HL-60 (cell line): ENCODE data around the gene KLRC4.
A peak's percentile ranks its signal among the peaks of the same experiment; 100 is the strongest.
"Not testable (repeated sequence)": the region's sequence is repeated elsewhere in the genome, so short reads cannot be mapped to it uniquely, and the experiment has no call there.

Experiments used
- DNase-seq, 2 experiments: peaks; one replicate each; pipeline ENCODE4 v3.0.0-alpha.2; 2010 to 2020; ENCODE audit warnings: low read depth in 1 of 2, low spot score in 1 of 2
- H3K27ac ChIP-seq: fragments of 250-450 bp; sonication (Bioruptor Pico); replicated peaks from 2 replicates; pipeline ENCODE4 v1.5.1; 2020; ENCODE audit warnings: mild to moderate bottlenecking, moderate library complexity
- H3K27me3 ChIP-seq: fragments of 250-450 bp; sonication (Bioruptor Pico); 2 replicates; pipeline ENCODE4 v1.5.1; 2021; ENCODE audit warnings: mild to moderate bottlenecking, moderate library complexity; ENCODE audit not compliant: insufficient read depth, poor library complexity, severe bottlenecking
- H3K4me3 ChIP-seq: replicated peaks from 2 replicates; pipeline ENCODE4 v1.5.1; 2011; ENCODE audit warnings: mild to moderate bottlenecking, control low read depth, low read length; ENCODE audit not compliant: insufficient read depth
- CTCF ChIP-seq: IDR thresholded peaks from one replicate; pipeline ENCODE4 v1.5.1; 2011; ENCODE audit warnings: low read length, control low read depth, inconsistent platforms; ENCODE audit not compliant: insufficient read depth
- GABPA ChIP-seq: IDR thresholded peaks from 2 replicates; pipeline ENCODE4 v1.6.1; 2012; ENCODE audit warnings: low read depth
- POLR2AphosphoS5 ChIP-seq: IDR thresholded peaks from 2 replicates; pipeline ENCODE4 v1.6.1; 2012; ENCODE audit warnings: low read depth
- REST ChIP-seq: IDR thresholded peaks from 2 replicates; pipeline ENCODE4 v1.6.1; 2012; ENCODE audit warnings: low read depth; ENCODE audit not compliant: insufficient replicate concordance
- SPI1 ChIP-seq: IDR thresholded peaks from 2 replicates; pipeline ENCODE4 v1.6.1; 2012; ENCODE audit warnings: low read depth, mild to moderate bottlenecking, borderline replicate concordance

Gene KLRC4

DNA sequence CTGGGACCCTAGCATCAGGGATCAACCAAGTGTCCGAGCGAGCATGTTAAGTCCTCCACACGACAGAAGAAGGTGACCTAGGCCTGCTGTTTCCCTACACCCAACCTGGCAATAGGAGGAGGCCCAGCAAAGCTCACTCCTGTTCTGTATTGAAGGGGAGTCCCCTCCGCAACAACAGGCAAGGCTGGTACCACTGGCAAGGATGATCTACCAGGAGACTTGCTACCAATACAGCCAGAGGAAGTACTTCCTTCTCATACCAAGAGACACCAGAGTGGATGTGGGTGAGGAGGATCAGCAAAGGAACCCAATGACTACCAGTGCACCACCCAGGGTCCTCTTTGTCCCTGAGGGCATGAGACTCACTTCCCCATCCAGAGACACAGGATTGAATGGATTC is 38.7 kb upstream of the KLRC4 start:
- DNase-seq, result no peak
- no peaks in the 10 kb centered on the region for H3K27me3 ChIP-seq
- TF ChIP-seq POLR2AphosphoS5 (no peak), CTCF (no peak), SPI1 (no peak), GABPA (no peak), REST (no peak)
- no peak overlapping the region for H3K27ac ChIP-seq
- no peak overlapping the region for H3K4me3 ChIP-seq

DNA sequence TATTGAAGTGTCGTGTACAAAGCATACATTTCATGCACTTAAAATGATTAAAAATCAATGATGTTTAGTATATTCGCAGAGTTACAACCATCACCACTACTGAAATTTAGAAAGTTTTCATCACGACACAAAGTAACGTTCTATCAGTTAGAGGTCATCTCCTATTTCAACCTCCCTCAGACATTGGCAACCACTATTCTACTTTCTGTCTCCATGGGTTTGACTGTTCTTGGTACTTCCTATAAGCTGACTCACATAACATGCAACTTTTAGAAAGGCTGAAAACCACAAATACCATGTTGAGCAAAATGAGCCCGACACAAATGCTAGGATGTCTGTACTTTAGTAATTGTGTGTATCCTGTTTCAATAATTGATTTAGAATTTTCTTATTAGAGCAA is 36.5 kb upstream of the KLRC4 start:
- DNase-seq, H3K27ac ChIP-seq, H3K4me3 ChIP-seq, H3K27me3 ChIP-seq: not testable (repeated sequence)

DNA sequence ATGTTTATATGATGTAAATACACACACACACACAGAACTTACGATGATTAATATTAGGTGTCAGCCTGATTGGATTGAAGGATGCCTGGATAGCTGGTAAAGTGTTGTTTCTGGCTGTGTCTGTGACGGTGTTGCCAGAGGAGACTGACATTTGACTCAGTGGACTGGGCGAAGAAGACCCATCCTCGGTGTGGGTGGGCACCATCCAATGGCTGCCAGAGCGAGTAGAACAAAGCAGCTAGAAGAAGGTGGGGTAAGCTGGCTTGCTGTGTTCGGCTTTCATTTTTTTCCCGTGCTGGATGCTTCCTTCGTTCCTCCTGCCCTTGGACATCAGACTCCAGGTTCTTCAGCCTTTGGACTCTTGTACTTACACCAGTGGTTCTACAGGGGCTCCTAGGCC is 31.6 kb upstream of the KLRC4 start:
- H3K27ac ChIP-seq, H3K4me3 ChIP-seq, H3K27me3 ChIP-seq, DNase-seq: not testable (repeated sequence)

GRCh38 chr12:10439608-10440274 is 30.2 kb upstream of the KLRC4 start:
- not testable (repeated sequence) for H3K27ac ChIP-seq, DNase-seq, H3K27me3 ChIP-seq

DNA sequence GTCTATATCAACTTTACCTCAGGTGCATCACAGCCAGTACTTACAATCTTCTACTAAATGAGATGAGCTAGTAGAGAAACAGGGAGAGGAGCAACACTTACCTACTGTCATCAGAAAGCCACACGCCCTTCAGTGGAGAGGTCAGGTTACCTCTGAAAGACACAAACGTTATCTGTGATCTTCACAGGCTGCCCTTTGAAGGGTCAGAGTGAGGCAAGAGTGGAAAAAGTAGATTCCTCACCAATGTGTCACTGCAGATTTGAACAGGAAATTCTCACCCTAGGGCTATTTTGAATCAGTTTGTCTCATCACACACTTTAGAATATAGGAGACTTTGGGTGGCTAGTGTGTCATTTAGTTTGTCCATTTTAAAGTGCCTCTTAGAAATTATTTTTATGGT is 28.0 kb upstream of the KLRC4 start:
- H3K27ac ChIP-seq, DNase-seq, H3K4me3 ChIP-seq, H3K27me3 ChIP-seq: not testable (repeated sequence)

More at GRCh38 chr12:10439608-10440274, 30.2 kb upstream of the KLRC4 start:
- not testable (repeated sequence) for H3K4me3 ChIP-seq

DNA sequence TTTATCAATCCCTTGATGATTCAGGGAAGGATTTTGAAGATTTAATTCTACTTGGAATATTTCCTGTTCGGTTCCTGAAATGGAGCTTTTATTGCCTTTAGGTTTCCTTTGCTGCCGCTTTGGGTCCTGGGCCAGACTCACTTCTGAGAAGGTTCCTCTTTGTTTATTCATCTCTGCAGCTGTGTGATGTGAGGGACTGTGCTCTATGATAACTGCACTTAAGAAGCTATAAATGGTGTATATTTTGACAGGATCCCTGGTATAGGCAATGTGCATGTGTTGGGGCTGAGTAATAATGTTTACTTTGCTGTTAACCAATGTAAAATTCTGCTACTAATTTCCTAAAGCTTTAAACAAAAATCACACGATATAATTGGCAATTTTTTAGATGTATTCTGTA is 26.3 kb upstream of the KLRC4 start, which contains the start of gene KLRC2:
Gene KLRC2 (minus strand): TSS at position 195 of the 400 bp plus-strand sequence. CDS start 24 bp downstream, at position 171.
- H3K27ac ChIP-seq, H3K27me3 ChIP-seq, H3K4me3 ChIP-seq: not testable (repeated sequence)
- DNase-seq, result peak in 1 of 2 experiments; percentile 50

- not testable (repeated sequence) for H3K4me3 ChIP-seq, DNase-seq
These were observed 21.1 kb upstream of the KLRC4 start for GRCh38 chr12:10430623-10431022.

GRCh38 chr12:10425938-10426337 is 16.4 kb upstream of the KLRC4 start:
- not testable (repeated sequence) for H3K27me3 ChIP-seq, H3K27ac ChIP-seq, H3K4me3 ChIP-seq, DNase-seq

More at GRCh38 chr12:10430623-10431022, 21.1 kb upstream of the KLRC4 start:
- not testable (repeated sequence) for H3K27ac ChIP-seq, H3K27me3 ChIP-seq

DNA sequence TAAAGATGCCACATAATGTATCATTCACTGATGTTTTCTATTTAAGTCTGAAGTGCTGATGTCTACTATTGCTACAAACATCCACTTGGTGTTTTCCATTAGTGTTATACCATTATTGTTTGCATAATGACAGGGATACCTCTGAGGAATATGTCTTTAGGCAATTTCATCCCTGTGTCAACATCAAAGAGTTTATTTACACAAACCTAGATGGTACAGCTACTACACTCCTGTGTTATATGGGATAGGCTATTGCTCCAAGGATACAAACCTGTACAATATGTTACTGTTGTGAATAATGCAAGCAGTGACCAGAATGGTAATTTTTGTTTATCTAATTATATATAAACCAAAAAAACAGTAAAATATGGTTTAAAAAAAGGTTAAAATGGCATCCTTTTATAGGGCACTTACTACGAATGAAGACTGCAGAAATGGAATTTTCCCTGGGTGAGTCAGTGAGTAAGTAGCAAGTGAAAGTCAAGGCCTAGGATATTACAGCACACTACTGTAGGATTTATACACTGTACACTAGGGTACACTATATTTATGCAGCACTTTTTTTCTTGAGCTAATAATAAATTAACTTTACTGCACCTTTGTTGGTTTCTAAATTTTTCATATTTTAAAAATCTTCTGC is 14.8 kb upstream of the KLRC4 start:
- not testable (repeated sequence) for H3K27ac ChIP-seq, H3K4me3 ChIP-seq, DNase-seq, H3K27me3 ChIP-seq

DNA sequence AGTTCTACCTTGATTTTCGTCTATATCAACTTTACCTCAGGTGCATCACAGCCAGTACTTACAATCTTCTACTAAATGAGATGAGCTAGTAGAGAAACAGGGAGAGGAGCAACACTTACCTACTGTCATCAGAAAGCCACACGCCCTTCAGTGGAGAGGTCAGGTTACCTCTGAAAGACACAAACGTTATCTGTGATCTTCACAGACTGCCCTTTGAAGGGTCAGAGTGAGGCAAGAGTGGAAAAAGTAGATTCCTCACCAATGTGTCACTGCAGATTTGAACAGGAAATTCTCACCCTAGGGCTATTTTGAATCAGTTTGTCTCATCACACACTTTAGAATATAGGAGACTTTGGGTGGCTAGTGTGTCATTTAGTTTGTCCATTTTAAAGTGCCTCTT is 12.6 kb upstream of the KLRC4 start:
- not testable (repeated sequence) for H3K27ac ChIP-seq, H3K4me3 ChIP-seq

DNA sequence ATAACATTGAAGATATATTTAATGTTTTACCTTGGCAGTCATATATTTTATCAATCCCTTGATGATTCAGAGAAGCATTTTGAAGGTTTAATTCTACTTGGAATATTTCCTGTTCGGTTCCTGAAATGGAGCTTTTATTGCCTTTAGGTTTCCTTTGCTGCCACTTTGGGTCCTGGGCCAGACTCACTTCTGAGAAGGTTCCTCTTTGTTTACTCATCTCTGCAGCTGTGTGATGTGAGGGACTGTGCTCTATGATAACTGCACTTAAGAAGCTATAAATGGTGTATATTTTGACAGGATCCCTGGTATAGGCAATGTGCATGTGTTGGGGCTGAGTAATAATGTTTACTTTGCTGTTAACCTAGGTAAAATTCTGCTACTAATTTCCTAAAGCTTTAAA is 10.8 kb upstream of the KLRC4 start, which contains the start of gene KLRC3:
Gene KLRC3 (minus strand): TSS at position 262 of the 400 bp plus-strand sequence. CDS start 45 bp downstream, at position 217.
- not testable (repeated sequence) for H3K27ac ChIP-seq, H3K27me3 ChIP-seq, DNase-seq, H3K4me3 ChIP-seq

More for the DNA sequence above, 12.6 kb upstream of the KLRC4 start:
- not testable (repeated sequence) for DNase-seq, H3K27me3 ChIP-seq
